ENCODE data around the gene DGKD.

DGKD gene

GRCh38 chr2:233519787-233520611, 165.7 kb downstream of the DGKD start:
- no peak for DNase-seq
